ENCODE data around the gene HHIPL2.
A peak's percentile ranks its signal among the peaks of the same experiment; 100 is the strongest.
"Not testable (repeated sequence)": the region's sequence is repeated elsewhere in the genome, so short reads cannot be mapped to it uniquely, and the experiment has no call there.

The HHIPL2 gene

GRCh38 chr1:222539951-222540597 is 7.8 kb downstream of the HHIPL2 start:
- no peak for DNase-seq (ENCODE audit: low read depth)

GRCh38 chr1:222535455-222535854 is 12.4 kb downstream of the HHIPL2 start:
- no peak for DNase-seq (ENCODE audit: low read depth)

DNA sequence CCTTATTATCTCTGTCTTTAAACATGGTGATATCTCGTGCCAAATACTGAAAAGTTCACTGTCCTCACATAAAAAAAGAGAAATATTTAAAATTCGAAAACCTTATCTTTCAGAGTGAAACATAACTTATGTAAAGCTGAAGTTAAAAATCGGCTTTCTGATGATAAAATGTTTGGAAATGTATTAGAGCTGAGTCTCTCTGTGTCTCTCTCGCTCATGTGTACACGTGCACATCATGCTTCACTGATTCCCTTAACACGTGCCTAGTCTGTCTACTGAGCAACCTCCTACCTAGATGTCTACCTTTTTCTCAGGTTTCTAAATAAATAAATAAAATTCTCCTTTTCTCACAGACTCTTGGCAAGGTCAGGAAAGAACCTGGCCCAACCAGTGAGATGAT is 17.1 kb downstream of the HHIPL2 start:
- DNase-seq (ENCODE audit: low read depth): no peak

- no peak for DNase-seq (ENCODE audit: low read depth)
Measured at GRCh38 chr1:222529916-222530315, 18.0 kb downstream of the HHIPL2 start.

DNA sequence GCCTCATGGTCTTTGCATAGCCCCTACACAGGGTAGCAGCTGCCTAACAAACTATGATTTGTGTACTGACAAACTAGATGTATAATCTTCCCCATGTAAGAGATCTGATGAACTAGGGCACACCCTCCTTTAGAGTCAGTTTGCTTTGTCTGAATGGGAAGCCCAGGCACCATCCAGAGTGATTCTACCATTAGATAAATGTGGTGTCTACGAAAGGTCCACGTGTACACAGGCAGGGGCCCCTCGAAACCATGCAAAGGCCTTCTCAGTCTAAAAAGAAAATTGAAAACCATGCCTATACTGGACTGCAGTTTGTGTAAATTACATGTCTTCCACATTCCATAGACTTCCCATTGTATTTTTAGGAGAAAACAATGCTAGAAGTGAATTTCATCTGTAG is 18.7 kb downstream of the HHIPL2 start:
- DNase-seq (ENCODE audit: low read depth): no peak

GRCh38 chr1:222525951-222526350 is 22.0 kb downstream of the HHIPL2 start:
- no peak for DNase-seq (ENCODE audit: low read depth)

DNA sequence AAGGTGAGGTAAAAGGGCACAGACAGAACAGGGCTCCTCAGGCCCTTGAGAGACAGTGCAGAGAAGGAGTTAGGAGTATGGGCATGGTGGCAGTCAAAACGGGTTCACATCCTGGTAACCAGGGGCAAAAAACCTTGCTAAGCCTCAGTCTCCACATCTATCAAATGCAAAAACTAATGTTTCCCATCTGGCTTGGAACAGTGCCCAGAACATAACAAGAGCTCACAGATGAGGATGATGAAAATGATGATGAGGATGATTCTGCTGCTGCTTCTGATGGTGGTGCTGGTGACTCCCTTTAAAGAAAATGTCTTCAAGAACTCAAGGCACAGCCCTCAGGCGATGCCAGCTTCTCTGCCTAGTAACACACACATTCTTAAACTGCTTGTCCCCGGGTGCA is 24.1 kb downstream of the HHIPL2 start:
- DNase-seq (ENCODE audit: low read depth): no peak

DNA sequence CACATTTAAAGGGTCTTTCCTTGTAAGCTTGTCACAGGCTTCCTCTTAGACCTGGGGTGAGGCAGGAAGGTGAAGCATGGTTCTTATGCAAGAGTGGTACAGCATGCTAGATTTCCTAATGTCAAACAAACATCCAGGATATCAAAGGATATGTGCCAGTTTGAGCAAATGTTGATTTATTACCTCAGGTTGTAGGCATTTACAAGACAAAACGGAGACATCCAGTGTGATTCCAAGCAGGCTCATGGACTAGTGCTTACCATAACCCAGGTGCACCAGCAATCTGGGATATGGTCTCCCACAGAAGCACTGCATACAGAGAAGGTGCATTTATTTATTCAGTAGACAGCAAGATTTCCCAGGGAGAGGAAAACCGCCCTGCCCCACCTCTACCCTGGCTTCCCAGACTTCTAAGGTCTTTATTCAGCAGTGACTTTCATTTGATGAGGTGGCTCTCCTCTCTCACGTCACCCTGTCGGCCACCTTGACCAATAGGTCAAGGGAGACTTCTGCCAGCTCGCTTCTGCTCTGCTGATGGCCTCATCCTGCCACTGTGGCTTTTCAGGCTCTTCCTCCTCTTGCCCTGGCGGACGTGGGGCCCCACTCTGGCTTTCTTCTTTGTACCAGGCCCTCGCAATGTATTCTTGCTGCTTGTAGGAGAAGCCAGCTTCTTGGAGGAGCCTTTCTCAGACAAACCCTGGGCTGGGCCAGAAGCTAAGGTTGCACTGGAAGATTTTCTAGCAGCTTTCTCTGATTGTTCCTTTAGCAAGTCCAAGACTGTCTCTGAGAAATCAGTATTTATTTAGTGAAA is 25.6 kb downstream of the HHIPL2 start:
- DNase-seq (ENCODE audit: low read depth): no peak

DNA sequence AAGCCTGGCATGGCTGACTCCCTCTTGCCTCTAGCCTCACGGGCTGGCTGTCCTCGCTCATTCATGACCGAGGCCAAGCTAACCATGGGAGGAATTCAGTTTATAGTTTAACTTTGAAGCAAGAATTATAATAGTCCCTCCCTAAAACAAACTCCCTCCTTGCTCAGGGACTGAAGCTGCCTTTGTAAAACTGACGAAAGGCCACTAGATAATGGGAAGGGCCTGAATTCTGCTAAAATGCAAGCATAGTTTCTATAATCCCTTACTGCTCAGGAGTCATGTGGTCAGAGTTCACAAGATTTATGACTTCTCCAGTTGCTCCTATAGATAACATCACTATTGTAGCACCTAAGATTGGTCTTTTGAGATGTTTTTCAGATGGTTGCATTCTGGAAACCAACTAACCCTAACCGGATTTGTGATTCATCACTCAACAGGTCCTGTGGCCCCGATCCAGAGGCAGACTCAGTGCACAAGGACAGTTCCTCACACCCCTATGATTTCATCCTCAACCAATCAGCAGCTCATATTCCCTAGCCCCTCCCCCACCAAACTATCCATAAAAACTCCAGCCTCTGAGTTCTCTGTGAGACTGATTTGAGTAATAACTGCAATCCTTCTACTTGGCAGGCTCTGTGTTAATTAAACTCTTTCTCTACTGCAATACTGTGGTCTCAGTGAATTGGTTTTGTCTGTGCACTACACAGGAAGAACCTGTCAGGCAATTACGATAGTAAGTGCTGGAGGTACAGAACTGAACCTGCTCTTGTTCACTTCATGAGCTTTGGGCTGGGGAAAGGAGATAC is 26.4 kb downstream of the HHIPL2 start:
- DNase-seq (ENCODE audit: low read depth): peak; percentile 65

GRCh38 chr1:222489496-222489895 is 58.4 kb downstream of the HHIPL2 start:
- DNase-seq (ENCODE audit: low read depth): peak; percentile 88

DNA sequence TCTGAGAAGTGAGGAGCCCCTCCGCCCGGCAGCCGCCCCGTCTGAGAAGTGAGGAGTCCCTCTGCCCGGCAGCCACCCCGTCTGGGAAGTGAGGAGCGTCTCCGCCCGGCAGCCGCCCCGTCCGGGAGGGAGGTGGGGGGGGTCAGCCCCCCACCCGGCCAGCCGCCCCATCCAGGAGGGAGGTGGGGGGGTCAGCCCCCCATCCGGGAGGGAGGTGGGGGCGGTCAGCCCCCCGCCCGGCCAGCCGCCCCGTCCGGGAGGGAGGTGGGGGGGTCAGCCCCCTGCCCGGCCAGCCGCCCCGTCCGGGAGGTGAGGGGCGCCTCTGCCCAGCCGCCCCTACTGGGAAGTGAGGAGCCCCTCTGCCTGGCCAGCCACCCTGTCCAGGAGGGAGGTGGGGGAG is 60.1 kb downstream of the HHIPL2 start:
- DNase-seq (ENCODE audit: low read depth): not testable (repeated sequence)

DNA sequence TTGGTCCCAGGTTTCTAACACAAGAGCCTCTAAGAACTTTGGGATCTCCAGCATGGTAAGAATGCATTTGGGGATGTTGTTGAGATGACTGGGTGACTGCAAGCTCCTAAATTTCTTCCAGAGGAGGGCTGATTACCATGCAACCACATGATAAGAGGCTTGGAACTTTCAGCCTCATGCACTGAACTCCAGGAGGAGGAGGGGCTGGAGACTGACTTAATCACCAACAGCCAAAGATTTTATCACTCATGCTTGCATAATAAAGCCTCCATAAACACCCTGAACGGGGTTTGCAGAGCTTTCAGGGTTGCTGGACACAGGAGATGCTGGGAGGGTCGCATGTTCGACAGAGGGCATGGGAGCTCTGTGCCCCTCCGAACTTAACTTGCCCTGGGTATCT is 63.9 kb downstream of the HHIPL2 start:
- DNase-seq (ENCODE audit: low read depth): peak; percentile 64

DNA sequence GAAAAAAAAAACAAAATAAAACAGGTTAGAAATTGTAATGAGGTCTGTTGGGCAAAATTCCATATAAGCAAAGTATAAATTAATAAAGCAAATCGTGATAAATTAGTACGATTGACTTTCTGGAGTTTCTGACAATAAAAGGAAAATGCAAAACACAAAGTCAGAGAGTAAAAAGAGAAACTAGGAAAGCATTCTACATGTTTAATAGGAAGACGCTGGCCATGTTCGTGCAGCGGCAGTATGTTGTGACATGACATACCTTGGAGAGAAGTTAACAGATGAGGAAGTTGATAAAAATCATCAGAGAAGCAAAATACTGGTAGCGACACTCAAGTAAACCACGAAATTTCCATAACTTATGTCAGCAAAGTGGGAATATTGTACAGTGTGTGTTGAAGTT is 68.3 kb downstream of the HHIPL2 start:
- DNase-seq (ENCODE audit: low read depth): not testable (repeated sequence)

- peak; percentile 32 for DNase-seq (ENCODE audit: low read depth)
Measured at GRCh38 chr1:222476436-222476835, 71.5 kb downstream of the HHIPL2 start.

DNA sequence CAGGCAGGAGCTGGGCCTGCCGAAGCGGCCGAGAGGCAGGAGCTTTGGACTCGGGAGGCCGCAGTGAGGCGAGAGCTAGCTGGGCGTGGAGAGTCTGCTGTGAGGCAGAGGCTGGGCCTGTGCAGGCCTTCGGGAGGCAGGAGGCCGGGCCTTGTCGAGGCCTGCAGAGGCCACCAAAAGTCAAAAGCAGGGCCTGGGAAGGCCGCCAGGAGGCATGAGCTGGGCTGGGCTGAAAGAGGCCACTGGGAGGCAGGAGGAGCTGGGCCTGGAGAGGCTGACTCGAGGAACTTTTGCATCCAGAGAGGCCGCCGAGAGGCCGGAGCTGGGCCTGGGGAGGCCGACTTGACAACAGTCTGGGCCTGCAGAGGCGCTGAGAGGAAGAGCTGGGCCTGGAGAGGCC is 74.2 kb downstream of the HHIPL2 start:
- DNase-seq (ENCODE audit: low read depth): not testable (repeated sequence)

DNA sequence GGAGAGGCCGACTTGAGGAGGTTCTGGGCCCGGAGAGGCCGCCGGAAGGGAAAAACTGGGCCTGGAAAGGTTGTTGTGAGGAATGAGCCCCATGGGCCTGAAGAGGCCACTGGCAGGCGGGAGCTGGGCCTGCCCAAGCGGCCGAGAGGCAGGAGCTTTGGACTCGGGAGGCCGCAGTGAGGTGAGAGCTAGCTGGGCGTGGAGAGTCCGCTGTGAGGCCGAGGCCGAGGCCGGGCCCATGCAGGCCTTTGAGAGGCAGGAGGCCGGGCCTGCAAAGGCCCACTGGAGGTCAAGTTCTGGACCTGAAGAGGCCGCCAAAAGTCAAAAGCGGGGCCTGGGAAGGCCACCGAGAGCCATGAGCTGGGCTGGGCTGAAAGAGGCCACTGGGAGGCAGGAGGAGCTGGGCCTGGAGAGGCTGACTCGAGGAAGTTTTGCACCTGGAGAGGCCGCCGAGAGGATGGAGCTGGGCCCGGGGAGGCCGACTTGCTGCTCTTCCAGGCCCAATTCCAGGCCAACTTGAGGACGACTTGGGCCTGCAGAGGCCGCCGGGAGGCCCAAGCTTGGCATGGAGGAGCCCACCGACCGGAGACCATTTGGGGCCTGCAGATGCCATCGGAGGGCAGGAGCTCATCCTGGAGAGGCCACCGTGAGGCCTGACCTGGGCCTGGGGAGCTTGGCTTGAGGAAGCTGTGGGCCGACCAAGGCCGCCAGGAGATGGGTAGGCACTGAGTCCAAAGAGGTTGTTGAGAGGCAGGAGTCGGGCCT is 74.9 kb downstream of the HHIPL2 start:
- not testable (repeated sequence) for DNase-seq (ENCODE audit: low read depth)

Measured in amniotic epithelial cell (primary cell).